ENCODE measurements around the gene CAPN13. TPM values are rescaled to one million over a fixed set of nuclear protein-coding genes. Genes with fewer than 3 reads are reported as not detected.

CAPN13 gene
- total RNA-seq, 1 donor, result under 0.01 TPM

GRCh38 chr2:30732376-30732775, 74.9 kb downstream of the CAPN13 start:
- DNase-seq (ENCODE audit: low read depth in 2 of 3, low spot score in 2 of 3), result no peak

- DNase-seq (ENCODE audit: low read depth in 2 of 3, low spot score in 2 of 3), result no peak
Observed at GRCh38 chr2:30731706-30732105, 75.5 kb downstream of the CAPN13 start.

GRCh38 chr2:30730736-30731647, 76.3 kb downstream of the CAPN13 start:
- no peak for DNase-seq (ENCODE audit: low read depth in 2 of 3, low spot score in 2 of 3)

GRCh38 chr2:30729031-30729430, 78.2 kb downstream of the CAPN13 start:
- DNase-seq (ENCODE audit: low read depth in 2 of 3, low spot score in 2 of 3), result peak in 1 of 3 donors; percentile 35

- DNase-seq (ENCODE audit: low read depth in 2 of 3, low spot score in 2 of 3), result no peak
Observed at GRCh38 chr2:30722936-30723725, 84.1 kb downstream of the CAPN13 start.

- DNase-seq (ENCODE audit: low read depth in 2 of 3, low spot score in 2 of 3), result no peak
Observed at GRCh38 chr2:30721668-30722647, 85.3 kb downstream of the CAPN13 start.

GRCh38 chr2:30721241-30721640, 86.0 kb downstream of the CAPN13 start:
- DNase-seq (ENCODE audit: low read depth in 2 of 3, low spot score in 2 of 3), result no peak

GRCh38 chr2:30717081-30717650, 90.1 kb downstream of the CAPN13 start:
- no peak for DNase-seq (ENCODE audit: low read depth in 2 of 3, low spot score in 2 of 3)

GRCh38 chr2:30716123-30716900, 90.9 kb downstream of the CAPN13 start:
- no peak for DNase-seq (ENCODE audit: low read depth in 2 of 3, low spot score in 2 of 3)

- peak in 1 of 3 donors; percentile 25 for DNase-seq (ENCODE audit: low read depth in 2 of 3, low spot score in 2 of 3)
Observed at GRCh38 chr2:30714811-30715709, 92.2 kb downstream of the CAPN13 start.

GRCh38 chr2:30713698-30714097, 93.5 kb downstream of the CAPN13 start:
- DNase-seq (ENCODE audit: low read depth in 2 of 3, low spot score in 2 of 3), result no peak

- peak; percentile 61 to 93 (median 88) for DNase-seq (ENCODE audit: low read depth in 2 of 3, low spot score in 2 of 3)
Observed at GRCh38 chr2:30711646-30712085, 95.6 kb downstream of the CAPN13 start.

GRCh38 chr2:30710461-30710860, 96.8 kb downstream of the CAPN13 start:
- DNase-seq (ENCODE audit: low read depth in 2 of 3, low spot score in 2 of 3), result no peak

- DNase-seq (ENCODE audit: low read depth in 2 of 3, low spot score in 2 of 3), result no peak
Observed at GRCh38 chr2:30710016-30710415, 97.2 kb downstream of the CAPN13 start.

- no peak for DNase-seq (ENCODE audit: low read depth in 2 of 3, low spot score in 2 of 3)
Observed at GRCh38 chr2:30709516-30709915, 97.7 kb downstream of the CAPN13 start.

GRCh38 chr2:30708491-30709290, 98.6 kb downstream of the CAPN13 start:
- peak in 1 of 3 donors; percentile 28 for DNase-seq (ENCODE audit: low read depth in 2 of 3, low spot score in 2 of 3)

- no peak for DNase-seq (ENCODE audit: low read depth in 2 of 3, low spot score in 2 of 3)
Observed at GRCh38 chr2:30707304-30707903, 99.8 kb downstream of the CAPN13 start.

Measured in hematopoietic multipotent progenitor cell (in vitro differentiated cells).